Inflammatory macrophage treated with lipopolysaccharide for 4 hours (primary cell): Measurements from ENCODE around the gene CENPS.
"Not testable (repeated sequence)": the region's sequence is repeated elsewhere in the genome, so short reads cannot be mapped to it uniquely, and the experiment has no call there.

ENCODE experiments used
- DNase-seq: peaks from one replicate; pipeline ENCODE4 v3.0.0-alpha.2; 2020

The CENPS gene

GRCh38 chr1:10430216-10431069, at the start of gene CENPS:
Gene CENPS, plus strand, starts transcription at chr1:10430433. Its CDS starts 85 bp downstream, at chr1:10430518.
- peak; percentile 88 for DNase-seq

GRCh38 chr1:10380594-10381275, 49.5 kb upstream of the CENPS start:
- no peak for DNase-seq

DNA sequence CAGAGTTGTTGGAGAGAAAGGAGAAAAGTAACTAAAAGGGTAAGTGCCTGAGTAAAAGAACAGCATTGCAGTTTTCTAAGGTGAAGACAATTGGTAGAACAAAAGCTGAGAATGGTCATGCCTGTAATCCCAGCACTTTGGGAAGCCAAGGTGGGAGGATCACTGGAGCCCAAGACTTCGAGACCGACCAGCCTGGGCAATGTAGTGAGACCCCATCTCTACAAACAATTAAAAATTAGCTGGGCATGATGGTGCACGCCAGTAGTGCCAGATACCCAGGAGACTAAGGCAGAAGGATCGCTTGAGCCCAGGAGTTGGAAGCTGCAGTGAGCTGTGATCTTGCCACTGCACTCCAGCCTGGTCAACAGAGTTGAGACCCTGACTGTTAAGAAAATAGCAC, 46.6 kb upstream of the CENPS start:
- DNase-seq, result no peak

DNA sequence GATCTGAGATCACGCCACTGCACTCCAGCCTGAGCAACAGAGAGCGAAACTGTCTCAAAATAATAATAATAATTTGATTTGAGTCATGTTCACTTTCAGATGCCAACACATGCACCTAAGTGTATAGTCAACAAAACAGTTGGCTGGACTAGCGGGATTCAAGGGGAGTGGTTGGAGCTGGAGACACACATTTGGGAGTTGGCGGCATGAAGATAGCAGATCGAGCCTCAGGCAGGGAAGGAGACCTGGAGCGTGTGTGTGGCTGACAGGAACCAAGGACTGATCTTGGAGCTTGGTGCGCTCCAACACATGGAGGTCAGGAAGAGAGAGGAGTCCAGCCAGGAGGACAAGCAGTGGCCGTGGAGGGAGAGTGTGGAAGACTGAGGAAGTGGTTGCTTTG, 46.0 kb upstream of the CENPS start:
- DNase-seq, result no peak

GRCh38 chr1:10386761-10387676, 43.2 kb upstream of the CENPS start:
- no peak for DNase-seq

DNA sequence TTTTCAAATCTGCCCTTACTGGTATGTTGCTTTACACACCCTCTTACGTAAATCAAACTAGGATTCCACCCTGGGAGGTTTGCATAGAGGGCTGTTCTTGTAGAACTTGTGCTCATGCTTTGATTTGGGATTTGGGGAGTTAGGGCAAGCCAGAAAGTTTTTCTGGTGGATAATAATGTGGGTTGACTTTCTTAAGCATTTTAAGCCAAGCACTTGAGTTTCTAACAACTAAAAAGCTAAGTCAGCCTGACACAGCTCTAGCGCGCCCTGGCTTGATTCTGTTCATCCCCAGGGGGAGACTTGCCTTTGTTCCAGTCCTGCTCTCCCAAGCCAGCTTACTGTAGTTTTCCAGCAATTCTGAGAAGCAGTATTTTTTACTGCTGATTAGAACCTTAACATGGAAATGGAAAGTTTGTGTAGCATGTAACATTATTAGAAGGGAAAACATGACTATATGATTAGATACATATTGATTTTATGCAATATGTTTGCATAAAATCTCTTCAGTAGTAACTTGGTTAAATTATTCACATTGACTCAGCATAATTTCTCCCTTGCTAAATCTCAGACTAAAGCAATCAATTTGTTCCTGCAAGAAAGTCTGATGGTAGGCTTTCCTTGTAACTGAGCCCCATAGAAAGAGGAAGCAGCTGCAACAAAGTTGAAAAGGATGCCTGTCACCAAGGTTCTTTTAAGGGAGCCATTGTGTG, 42.4 kb upstream of the CENPS start:
- DNase-seq, result peak; percentile 86

- DNase-seq, result no peak
These were observed 41.9 kb upstream of the CENPS start for GRCh38 chr1:10388387-10388715.

DNA sequence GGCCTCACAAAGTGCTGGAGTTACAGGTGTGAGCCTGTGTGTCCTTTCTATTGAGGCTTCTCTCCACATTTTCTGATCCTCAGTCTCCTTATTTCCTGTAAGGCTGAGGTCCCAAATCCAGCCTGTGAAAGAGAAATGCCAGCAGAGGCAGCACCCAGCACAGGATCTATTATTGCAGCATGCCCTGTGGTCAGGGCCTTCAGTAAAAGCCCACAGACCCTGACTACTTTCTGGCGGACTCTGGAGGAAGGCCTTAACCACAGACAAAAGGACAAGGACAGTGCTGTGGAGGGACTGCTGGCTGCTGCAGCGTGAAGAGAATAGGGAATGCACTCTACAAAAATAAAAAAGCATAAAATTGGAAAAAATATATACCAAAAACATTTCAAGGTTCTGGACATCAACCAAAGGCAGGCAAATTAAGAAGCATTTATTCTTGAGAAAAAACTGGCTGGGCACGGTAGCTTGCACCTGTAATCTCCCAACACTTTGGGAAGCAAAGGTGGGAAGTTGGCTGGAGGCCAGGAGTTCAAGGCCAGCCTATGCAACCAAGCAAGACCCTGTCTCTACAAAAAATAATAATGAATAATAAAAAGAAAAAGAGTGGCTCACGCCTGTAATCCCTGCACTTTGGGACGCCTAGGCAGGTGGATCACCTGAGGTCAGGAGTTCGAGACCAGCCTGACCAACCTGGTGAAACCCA, 40.8 kb upstream of the CENPS start:
- DNase-seq, result peak; percentile 3

GRCh38 chr1:10396870-10397269, 33.4 kb upstream of the CENPS start:
- DNase-seq, result no peak

DNA sequence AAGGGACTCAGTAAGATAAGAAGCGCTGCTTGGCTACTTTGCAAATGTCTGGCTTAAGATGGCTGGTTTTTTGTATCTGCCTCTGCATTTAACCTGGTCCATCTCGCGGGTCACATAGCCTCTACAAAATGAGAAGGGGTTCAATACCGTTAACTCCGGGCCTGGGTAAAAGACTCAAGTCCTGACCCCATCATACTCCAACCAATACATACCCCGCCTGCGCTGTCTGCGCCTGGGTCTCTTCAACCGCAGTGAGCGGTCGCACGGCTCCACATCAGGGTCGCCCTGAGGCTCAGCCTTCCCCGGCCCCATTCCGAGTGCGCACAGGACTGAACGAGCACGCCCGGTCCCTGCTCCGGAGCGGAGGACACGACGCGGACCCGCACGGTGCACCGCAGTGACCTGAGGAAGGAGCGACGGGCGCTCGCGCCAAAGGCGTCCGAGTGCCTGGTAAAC, 31.9 kb upstream of the CENPS start:
- DNase-seq, result no peak

GRCh38 chr1:10398734-10399443, 31.3 kb upstream of the CENPS start, which contains the start of gene PGD:
Gene PGD, plus strand, starts transcription at chr1:10399064. Its CDS starts 54 bp downstream, at chr1:10399118.
- DNase-seq, result peak; percentile 99

- peak; percentile 82 for DNase-seq
These were observed 30.7 kb upstream of the CENPS start for GRCh38 chr1:10399444-10399941.

DNA sequence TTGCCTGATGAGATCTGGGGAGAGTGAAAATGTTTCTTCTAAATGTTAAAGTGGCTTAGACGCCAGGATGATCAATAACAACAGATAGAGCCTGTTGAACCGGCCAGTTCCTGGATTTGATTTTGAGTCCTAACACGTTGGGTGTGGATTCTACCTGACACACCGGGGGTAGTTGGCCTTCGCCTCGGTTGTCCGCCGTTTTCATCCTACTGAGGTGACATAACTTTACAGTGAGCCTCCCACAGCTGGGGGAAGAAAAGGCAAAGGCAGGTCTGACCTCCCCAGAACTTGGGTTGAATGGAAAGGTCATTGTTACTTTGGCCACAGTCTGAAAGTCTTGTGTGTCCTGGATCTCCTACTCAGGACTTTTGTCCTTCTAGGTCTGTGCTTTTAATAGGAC, 30.2 kb upstream of the CENPS start:
- no peak for DNase-seq

GRCh38 chr1:10401281-10401680, 29.0 kb upstream of the CENPS start:
- peak; percentile 10 for DNase-seq

DNA sequence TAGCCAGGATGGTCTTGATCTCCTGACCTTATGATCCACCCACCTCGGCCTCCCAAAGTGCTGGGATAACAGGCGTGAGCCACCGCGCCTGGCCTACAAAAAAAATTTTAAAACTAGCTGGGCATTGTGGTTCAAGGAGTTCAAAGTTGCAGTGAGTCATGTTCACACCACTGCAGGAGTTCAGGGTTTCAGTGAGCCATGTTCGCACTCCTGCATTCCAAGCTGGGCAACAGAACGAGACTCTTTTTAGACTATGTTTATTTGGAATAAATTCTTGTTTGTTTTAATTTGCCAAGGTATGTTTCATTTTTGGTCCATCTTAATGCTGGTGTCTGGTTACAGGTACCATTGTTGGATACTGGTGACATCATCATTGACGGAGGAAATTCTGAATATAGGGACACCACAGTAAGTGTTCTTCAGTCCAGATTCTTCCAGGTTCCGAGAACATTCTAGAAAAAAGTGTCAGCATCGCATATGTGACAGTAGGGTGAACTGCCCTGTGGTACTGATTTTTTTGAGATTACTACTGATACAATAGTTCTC, 27.4 kb upstream of the CENPS start:
- DNase-seq, result peak; percentile 13

GRCh38 chr1:10407201-10407600, 23.0 kb upstream of the CENPS start:
- no peak for DNase-seq

DNA sequence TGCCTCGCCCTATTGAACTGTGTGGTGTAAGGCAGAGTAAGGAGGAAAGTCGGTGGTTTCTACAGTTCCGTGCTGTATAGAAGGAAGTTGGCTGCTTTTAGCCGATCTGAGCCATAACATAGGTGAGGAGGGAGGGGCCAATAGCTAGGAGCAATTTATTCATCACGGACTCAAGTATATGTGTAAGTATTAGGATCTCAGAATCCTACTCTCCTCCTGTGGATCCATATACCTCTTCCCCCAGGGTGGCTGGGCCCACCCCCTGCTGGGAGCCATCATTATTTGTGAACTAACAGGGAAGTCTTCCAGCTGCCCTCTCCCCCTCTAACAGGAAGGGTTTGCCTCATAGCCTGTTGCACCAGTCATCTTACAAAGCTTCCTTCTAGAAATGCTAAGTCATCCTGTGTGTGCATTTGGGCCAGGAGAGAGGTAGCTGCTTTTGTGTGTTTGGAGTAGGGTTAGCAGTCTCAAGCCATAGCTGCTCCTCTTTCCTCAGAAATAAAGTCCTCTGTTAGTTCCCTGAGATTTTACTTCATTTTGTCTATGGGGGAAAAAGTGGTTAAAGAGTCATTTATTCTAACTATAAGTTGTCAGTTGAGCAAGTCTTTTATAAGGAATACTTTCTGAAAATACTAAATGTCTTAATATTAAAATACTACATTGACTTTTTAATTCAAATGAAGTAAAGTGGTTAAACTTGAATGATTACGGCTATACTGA, 14.9 kb upstream of the CENPS start:
- DNase-seq, result peak; percentile 95

- not testable (repeated sequence) for DNase-seq
These were observed 14.3 kb upstream of the CENPS start for GRCh38 chr1:10415967-10416366.

GRCh38 chr1:10418741-10419140, 11.5 kb upstream of the CENPS start:
- not testable (repeated sequence) for DNase-seq

DNA sequence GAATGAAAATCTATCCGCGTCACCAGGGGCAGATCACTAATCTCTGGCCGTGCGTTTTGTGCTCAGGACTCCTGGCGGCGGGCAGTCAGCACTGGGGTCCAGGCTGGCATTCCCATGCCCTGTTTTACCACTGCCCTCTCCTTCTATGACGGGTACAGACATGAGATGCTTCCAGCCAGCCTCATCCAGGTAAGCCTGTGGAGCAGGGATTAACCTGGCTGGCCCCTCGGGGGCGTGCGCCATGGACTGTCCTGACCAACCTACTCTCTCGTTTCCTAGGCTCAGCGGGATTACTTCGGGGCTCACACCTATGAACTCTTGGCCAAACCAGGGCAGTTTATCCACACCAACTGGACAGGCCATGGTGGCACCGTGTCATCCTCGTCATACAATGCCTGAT, 10.9 kb upstream of the CENPS start:
- DNase-seq, result no peak
